Measurements from ENCODE around the gene APOM.

APOM gene

GRCh38 chr6:31689249-31690110 lies 33.8 kb downstream of the APOM start:
- Histone ChIP-seq H3K4me1 (ENCODE audit: control insufficient read depth, insufficient read depth, low read length) (no peaks in the 10 kb centered on the region), H3K4me3 (ENCODE audit: low read depth, low read length) (no peak overlapping the region), H3K9me3 (ENCODE audit: control insufficient read depth, insufficient read depth, low read depth, low read length) (no peaks in the 10 kb centered on the region), H3K36me3 (ENCODE audit: control insufficient read depth in 2 of 2, insufficient read depth in 1 of 2, low read length in 2 of 2) (peaks cover 0 to 74% of the 10 kb centered on the region in 2 experiments; a peak in 2 of 3 replicates), H3K27ac (ENCODE audit: extremely low read depth, low read depth, low read length) (no peak overlapping the region)
- POLR2A ChIA-PET, result interaction anchor here (0.6 to 1.4 kb wide), 6 partner anchors 9 to 173 kb away, joined by 3 to 4 read pairs (median 4); partner anchors contain the start of genes CSNK2B, HSPA1A, HSPA1B and HSPA1L
- CTCF ChIA-PET, result interaction anchor here (0.6 to 4.6 kb wide), 17 partner anchors 9 to 209 kb away, joined by 3 to 24 read pairs (median 4); partner anchors contain the start of genes C6orf47, DDAH2, LY6G5B and LY6G5C
- TF ChIP-seq KLF1 (tag by site-specific recombination; IDR thresholded peaks at IDR 0.05), result peak; percentile 77
- no peak for TF ChIP-seq SCRT2 (tag by site-specific recombination; IDR thresholded peaks at IDR 0.05)
- peak; percentile 6; the same call in 1 of the 2 replicates for TF ChIP-seq ZNF654 (tag by site-specific recombination; IDR thresholded peaks at IDR 0.05; ENCODE audit: low read depth)

GRCh38 chr6:31690231-31691077 lies 34.8 kb downstream of the APOM start:
- ChIA-PET CTCF (interaction anchor here (0.5 to 4.6 kb wide), 23 partner anchors 8 to 276 kb away, joined by 3 to 24 read pairs (median 4); partner anchors contain the start of genes ABHD16A, C6orf47, DDAH2 and LY6G5B), POLR2A (interaction anchor here (0.6 to 1.4 kb wide), 7 partner anchors 8 to 172 kb away, joined by 3 to 9 read pairs (median 4); partner anchors contain the start of genes ABHD16A, CSNK2B, HSPA1A and HSPA1B)
- H3K27ac ChIP-seq (ENCODE audit: extremely low read depth, low read depth, low read length), result no peak overlapping the region
- H3K36me3 ChIP-seq (ENCODE audit: control insufficient read depth in 2 of 2, insufficient read depth in 1 of 2, low read length in 2 of 2), result peaks cover 0 to 78% of the 10 kb centered on the region in 2 experiments; a peak in 2 of 3 replicates
- H3K9me3 ChIP-seq (ENCODE audit: control insufficient read depth, insufficient read depth, low read depth, low read length), result no peaks in the 10 kb centered on the region
- H3K4me3 ChIP-seq (ENCODE audit: low read depth, low read length), result no peak overlapping the region
- H3K4me1 ChIP-seq (ENCODE audit: control insufficient read depth, insufficient read depth, low read length), result no peaks in the 10 kb centered on the region
- TF ChIP-seq ZNF398 (tag by site-specific recombination; IDR thresholded peaks at IDR 0.05) (no peak), WT1 (tag by site-specific recombination; IDR thresholded peaks at IDR 0.05) (peak; percentile 89), ZNF76 (tag by site-specific recombination; IDR thresholded peaks at IDR 0.05; ENCODE audit: borderline replicate concordance, low read depth) (no peak), ZNF23 (tag by site-specific recombination; IDR thresholded peaks at IDR 0.05; ENCODE audit: borderline replicate concordance) (no peak), SP3 (tag by site-specific recombination; IDR thresholded peaks at IDR 0.05) (peak; percentile 18; the same call in 1 of the 2 replicates), ZNF596 (tag by site-specific recombination; IDR thresholded peaks at IDR 0.05) (no peak), ZFHX2 (tag by site-specific recombination; conservative IDR thresholded peaks at IDR 0.05) (peak; percentile 90), ZNF202 (tag by site-specific recombination; IDR thresholded peaks at IDR 0.05; ENCODE audit: borderline replicate concordance) (no peak), ZNF140 (tag by site-specific recombination; IDR thresholded peaks at IDR 0.05) (no peak), SP2 (tag by site-specific recombination; IDR thresholded peaks at IDR 0.05) (peak; percentile 25; the same call in 1 of the 2 replicates), SP7 (tag by site-specific recombination; IDR thresholded peaks at IDR 0.05) (peak; percentile 73), PATZ1 (tag by site-specific recombination; IDR thresholded peaks at IDR 0.05) (0 out of 2 replicates have a peak, but pooled peaks have one; percentile 39), KLF16 (tag by site-specific recombination; IDR thresholded peaks at IDR 0.05) (0 out of 2 replicates have a peak, but pooled peaks have one; percentile 51), ZNF248 (tag by site-specific recombination; IDR thresholded peaks at IDR 0.05) (no peak), HOXC10 (CRISPR knock-in tag; IDR thresholded peaks at IDR 0.05) (no peak), GLIS2 (tag by site-specific recombination; IDR thresholded peaks at IDR 0.05) (peak; percentile 41; the same call in 1 of the 2 replicates), IKZF3 (tag by site-specific recombination; IDR thresholded peaks at IDR 0.05) (0 out of 2 replicates have a peak, but pooled peaks have one; percentile 27), ZNF114 (tag by site-specific recombination; IDR thresholded peaks at IDR 0.05) (no peak), ZBTB7A (tag by site-specific recombination; IDR thresholded peaks at IDR 0.05; ENCODE audit: low read depth) (no peak), ZIC2 (tag by site-specific recombination; IDR thresholded peaks at IDR 0.05) (no peak), ZNF776 (tag by site-specific recombination; IDR thresholded peaks at IDR 0.05; ENCODE audit: borderline replicate concordance) (no peak), OSR2 (tag by site-specific recombination; IDR thresholded peaks at IDR 0.05) (no peak), ZNF571 (tag by site-specific recombination; IDR thresholded peaks at IDR 0.05) (no peak), KLF1 (tag by site-specific recombination; IDR thresholded peaks at IDR 0.05) (peak; percentile 93), PRDM1 (tag by site-specific recombination; IDR thresholded peaks at IDR 0.05) (peak; percentile 83), KLF17 (tag by site-specific recombination; IDR thresholded peaks at IDR 0.05) (peak; percentile 87)

Data from HEK293 (cell line).